IMR-90 (cell line): ENCODE results near the gene OR11L1. TPM values are rescaled to one million over a fixed set of nuclear protein-coding genes. Genes with fewer than 3 reads are reported as not detected.

ENCODE experiments used
- ATAC-seq: fragments of 200-7000 bp; cut with Tn5 transposase; 2 replicates; pipeline ENCODE4 v1.9.1; 2020; ENCODE audit warnings: low read depth, mild to moderate bottlenecking, moderate library complexity
- BruUV-seq: library from RNA; stranded (reverse); fragments of 400-500 nt; replicated peaks from 2 replicates; lab custom pipeline; 2021; lab: Mats Ljungman, UMichigan
- CTCF ChIA-PET: fragments of 300-600 bp; formaldehyde crosslinking; extraction: SDS; loops from one replicate; lab custom pipeline; 2021; ENCODE audit warnings: antibody characterized with exemption; lab: Yijun Ruan, JAX
- POLR2A ChIA-PET: fragments of 300-600 bp; sonication (Branson Sonifier 250); formaldehyde crosslinking; loops from one replicate; lab custom pipeline; 2022; ENCODE audit warnings: antibody characterized with exemption; ENCODE audit not compliant: unreplicated experiment; lab: Charles Lee
- DNase-seq: peaks from one replicate; pipeline ENCODE4 v3.0.0; 2013
- H2AFZ ChIP-seq: replicated peaks from 2 replicates; pipeline ENCODE3; 2013; ENCODE audit warnings: low read length, mild to moderate bottlenecking; ENCODE audit not compliant: poor library complexity
- H2AK5ac ChIP-seq: 2 replicates; pipeline ENCODE4 v1.6.1; 2013; ENCODE audit warnings: low read depth, low read length, inconsistent platforms
- H2AK9ac ChIP-seq: replicated peaks from 2 replicates; pipeline ENCODE3; 2013; ENCODE audit warnings: mild to moderate bottlenecking, low read depth, low read length, moderate library complexity; ENCODE audit not compliant: poor library complexity
- H2BK120ac ChIP-seq: 2 replicates; pipeline ENCODE4 v1.6.1; 2013; ENCODE audit warnings: low read depth, low read length, inconsistent platforms
- H2BK15ac ChIP-seq: 3 replicates; pipeline ENCODE4 v1.6.1; 2013; ENCODE audit warnings: low read depth, low read length, inconsistent platforms
- H2BK20ac ChIP-seq: 2 replicates; pipeline ENCODE4 v1.6.1; 2013; ENCODE audit warnings: low read depth, mild to moderate bottlenecking, inconsistent platforms, low read length, moderate library complexity
- H2BK5ac ChIP-seq: 2 replicates; pipeline ENCODE4 v1.6.1; 2013; ENCODE audit warnings: mild to moderate bottlenecking, low read depth, low read length, inconsistent platforms; ENCODE audit not compliant: poor library complexity, severe bottlenecking
- H3K14ac ChIP-seq: replicated peaks from 2 replicates; pipeline ENCODE4 v1.6.1; 2013; ENCODE audit warnings: low read depth, low read length, inconsistent platforms
- H3K18ac ChIP-seq: 2 replicates; pipeline ENCODE4 v1.6.1; 2013; ENCODE audit warnings: low read depth, low read length, control low read depth
- H3K23ac ChIP-seq: 2 replicates; pipeline ENCODE4 v1.6.1; 2013; ENCODE audit warnings: low read depth, low read length, inconsistent platforms
- H3K27ac ChIP-seq: 2 replicates; pipeline ENCODE4 v1.5.1; 2013; ENCODE audit warnings: mild to moderate bottlenecking, control low read depth, low read length; ENCODE audit not compliant: insufficient read depth
- H3K27me3 ChIP-seq: 2 replicates; pipeline ENCODE4 v1.6.1; 2013; ENCODE audit warnings: low read length; ENCODE audit not compliant: control insufficient read depth, insufficient read depth
- H3K36me3 ChIP-seq: 2 replicates; pipeline ENCODE4 v1.6.1; 2013; ENCODE audit warnings: low read length, mixed read lengths; ENCODE audit not compliant: control insufficient read depth, insufficient read depth
- H3K4ac ChIP-seq: 2 replicates; pipeline ENCODE4 v1.6.1; 2013; ENCODE audit warnings: low read depth, low read length, inconsistent platforms
- H3K4me1 ChIP-seq: 2 replicates; pipeline ENCODE4 v1.6.1; 2013; ENCODE audit warnings: low read length, mixed read lengths; ENCODE audit not compliant: control insufficient read depth, insufficient read depth
- H3K4me2 ChIP-seq: 2 replicates; pipeline ENCODE4 v1.6.1; 2013; ENCODE audit warnings: low read depth, mild to moderate bottlenecking, control low read depth, low read length, moderate library complexity
- H3K4me3 ChIP-seq: 2 replicates; pipeline ENCODE4 v1.5.1; 2013; ENCODE audit warnings: low read depth, mild to moderate bottlenecking, control low read depth, low read length, moderate library complexity; ENCODE audit not compliant: insufficient read depth
- H3K56ac ChIP-seq: 2 replicates; pipeline ENCODE4 v1.6.1; 2013; ENCODE audit warnings: low read length, inconsistent platforms; ENCODE audit not compliant: insufficient read depth; ENCODE audit errors: extremely low read depth
- H3K79me1 ChIP-seq, 2 experiments: 2 replicates each; pipeline ENCODE4 v1.6.1; 2013; ENCODE audit warnings: low read length in 2 of 2, inconsistent platforms in 1 of 2, low read depth in 1 of 2
- H3K9ac ChIP-seq: 2 replicates; pipeline ENCODE4 v1.6.1; 2013; ENCODE audit warnings: low read depth, low read length, control low read depth
- H3K9me1 ChIP-seq: 2 replicates; pipeline ENCODE4 v1.6.1; 2013; ENCODE audit warnings: low read length, inconsistent platforms; ENCODE audit not compliant: insufficient read depth
- H3K9me3 ChIP-seq: 2 replicates; pipeline ENCODE4 v1.6.1; 2013; ENCODE audit warnings: low read length; ENCODE audit not compliant: control insufficient read depth, insufficient read depth
- H4K20me1 ChIP-seq: 2 replicates; pipeline ENCODE4 v1.6.1; 2013; ENCODE audit warnings: low read length, inconsistent platforms; ENCODE audit not compliant: insufficient read depth
- H4K5ac ChIP-seq: 2 replicates; pipeline ENCODE4 v1.6.1; 2013; ENCODE audit warnings: mild to moderate bottlenecking, low read depth, low read length, control low read depth
- H4K8ac ChIP-seq, 2 experiments: 2 replicates each; pipeline ENCODE4 v1.6.1; 2013; ENCODE audit warnings: low read depth in 2 of 2, low read length in 2 of 2, control low read depth in 1 of 2, inconsistent platforms in 1 of 2
- H4K91ac ChIP-seq: 2 replicates; pipeline ENCODE4 v1.6.1; 2013; ENCODE audit warnings: low read depth, low read length, inconsistent platforms; ENCODE audit not compliant: insufficient read depth
- FOS ChIP-seq: fragments of 150-350 bp; IDR thresholded peaks from 2 replicates; pipeline ENCODE4 v1.6.1; 2016; ENCODE audit warnings: low read depth, low read length
- MAFK ChIP-seq: IDR thresholded peaks from 2 replicates; pipeline ENCODE4 v1.6.1; 2012; ENCODE audit warnings: low read depth, low read length, improper control_type of control experiment
- MAZ ChIP-seq: IDR thresholded peaks from 2 replicates; pipeline ENCODE4 v1.6.1; 2012; ENCODE audit warnings: low read depth, mild to moderate bottlenecking, low read length, improper control_type of control experiment, moderate library complexity, borderline replicate concordance
- NFE2L2 ChIP-seq: fragments of 150-350 bp; IDR thresholded peaks from 2 replicates; pipeline ENCODE4 v1.6.1; 2016; ENCODE audit warnings: low read depth, mild to moderate bottlenecking, low read length
- POLR2A ChIP-seq: IDR thresholded peaks from 2 replicates; pipeline ENCODE4 v1.6.1; 2012; ENCODE audit warnings: mild to moderate bottlenecking, low read depth, low read length
- RCOR1 ChIP-seq: IDR thresholded peaks from 2 replicates; pipeline ENCODE4 v1.6.1; 2012; ENCODE audit warnings: mild to moderate bottlenecking, low read length, improper control_type of control experiment; ENCODE audit not compliant: insufficient replicate concordance
- RFX5 ChIP-seq: IDR thresholded peaks from 2 replicates; pipeline ENCODE4 v1.8.0; 2012; ENCODE audit warnings: low read depth, mild to moderate bottlenecking, low read length, moderate library complexity
- SMC3 ChIP-seq: fragments of 150-350 bp; IDR thresholded peaks from 2 replicates; pipeline ENCODE4 v1.6.1; 2016; ENCODE audit warnings: low read depth, mild to moderate bottlenecking, antibody characterized with exemption, low read length, moderate library complexity
- WGBS, 2 experiments: methylation state at CpG; one replicate each; pipeline versions ENCODE4 v1.1.5 to v1.1.7; 2013; ENCODE audit warnings: missing lambda C conversion rate in 2 of 2; ENCODE audit not compliant: insufficient read length in 1 of 2; ENCODE audit errors: extremely low coverage in 2 of 2; 5-methylcytosine and 5-hydroxymethylcytosine counted together
- dilution Hi-C: fragments of 300-500 bp; cut with HindIII; formaldehyde crosslinking; loops from one replicate; pipeline ENCODE4 v1.14.3; 2018; ENCODE audit warnings: low sequenced_read_pairs; ENCODE audit not compliant: unreplicated experiment
- in situ Hi-C: fragments of 300-500 bp; cut with MboI; formaldehyde crosslinking; loops from 3 replicates; pipeline ENCODE4 v1.14.3; 2019; ENCODE audit warnings: low sequenced_read_pairs, inconsistent platforms, mixed read lengths
- intact Hi-C: fragments of 100-400 bp; cut with micrococcal nuclease; formaldehyde crosslinking; loops from 2 replicates; pipeline ENCODE4 v1.10.0; 2022
- polyA plus RNA-seq, 3 experiments: library from polyadenylated mRNA; depleted of rRNA; stranded (reverse); fragments of >200 nt; gene quantifications; 2 replicates each; pipeline ENCODE4 v1.2.3, GENCODE V29; 2012; ENCODE audit warnings: low replicate concordance in 1 of 3
- total RNA-seq: library from RNA; depleted of rRNA; stranded (reverse); fragments of >200 nt; gene quantifications from 2 replicates; pipeline ENCODE4 v1.2.3, GENCODE V29; 2012
- TF ChIP-seq, protein P1 (sequence below): fragments of 150-350 bp; IDR thresholded peaks from 2 replicates; pipeline ENCODE4 v1.6.1; 2017; ENCODE audit warnings: mild to moderate bottlenecking, antibody characterized with exemption, low read length, low read depth

The OR11L1 gene
- total and polyA plus RNA-seq, 2 of the 4 experiments (the other 2 are of a cell fraction) = not detected

DNA sequence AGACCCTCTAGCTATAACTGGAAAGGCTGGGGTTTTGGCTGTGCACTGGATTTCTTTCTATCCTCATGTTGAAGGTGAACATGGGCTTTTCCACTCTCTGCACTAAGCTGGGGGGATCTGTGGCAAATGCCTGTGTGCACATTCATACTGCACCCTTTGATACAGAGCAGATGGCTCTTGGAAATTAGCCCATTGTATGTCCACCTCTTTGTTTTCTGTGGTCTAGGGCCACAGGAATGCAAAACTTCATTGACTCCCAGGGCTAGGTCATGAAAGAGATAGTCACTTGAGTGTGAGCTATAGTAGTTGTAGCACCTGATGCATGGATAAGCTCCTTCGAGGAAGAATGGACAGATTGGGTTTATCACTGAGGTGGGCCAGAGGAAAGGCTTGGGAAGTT, 12.0 kb downstream of the OR11L1 start:
- Histone ChIP-seq H3K4ac (no peak overlapping the region), H3K4me3 (no peak overlapping the region), H4K5ac (no peak overlapping the region), H4K8ac (no peak overlapping the region), H2BK20ac (no peak overlapping the region), H2BK5ac (no peak overlapping the region), H3K18ac (no peak overlapping the region), H4K20me1 (no peaks in the 10 kb centered on the region), H3K27ac (no peak overlapping the region), H3K79me1 (no peaks in the 10 kb centered on the region), H3K56ac (no peak overlapping the region), H3K14ac (no peak overlapping the region), H3K4me1 (no peaks in the 10 kb centered on the region), H3K9me1 (no peaks in the 10 kb centered on the region), H2AFZ (no peak overlapping the region), H2AK5ac (no peak overlapping the region), H3K9me3 (peaks cover 22% of the 10 kb centered on the region), H3K23ac (no peak overlapping the region), H3K36me3 (no peaks in the 10 kb centered on the region), H2BK120ac (no peak overlapping the region), H3K9ac (no peak overlapping the region), H3K4me2 (no peak overlapping the region), H4K91ac (no peak overlapping the region), H2AK9ac (no peak overlapping the region), H3K27me3 (no peaks in the 10 kb centered on the region), H2BK15ac (no peak overlapping the region)
- CTCF ChIA-PET = no interaction called here
- POLR2A ChIA-PET = no interaction called here
- TF ChIP-seq SMC3 (no peak), MAZ (no peak), MAFK (no peak), POLR2A (no peak), RCOR1 (no peak), FOS (no peak), NFE2L2 (no peak), RFX5 (no peak)
- TF ChIP-seq, protein P1, sequence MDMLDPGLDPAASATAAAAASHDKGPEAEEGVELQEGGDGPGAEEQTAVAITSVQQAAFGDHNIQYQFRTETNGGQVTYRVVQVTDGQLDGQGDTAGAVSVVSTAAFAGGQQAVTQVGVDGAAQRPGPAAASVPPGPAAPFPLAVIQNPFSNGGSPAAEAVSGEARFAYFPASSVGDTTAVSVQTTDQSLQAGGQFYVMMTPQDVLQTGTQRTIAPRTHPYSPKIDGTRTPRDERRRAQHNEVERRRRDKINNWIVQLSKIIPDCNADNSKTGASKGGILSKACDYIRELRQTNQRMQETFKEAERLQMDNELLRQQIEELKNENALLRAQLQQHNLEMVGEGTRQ = no peak
- dilution Hi-C loops = no loop called here
- BruUV-seq = no TSS peak
- no peak for DNase-seq
- in situ Hi-C loops = no loop called here
- intact Hi-C loops = no loop called here
- no peak for ATAC-seq
- WGBS, 2 experiments = no CpG with 5 or more reads among the region's 1 CpG
